Astrocyte (in vitro differentiated cells and primary cell): ENCODE data around the gene AKTIP. TPM values are rescaled to one million over a fixed set of nuclear protein-coding genes. Genes with fewer than 3 reads are reported as not detected.
A peak's percentile ranks its signal among the peaks of the same experiment; 100 is the strongest.
"Not testable (repeated sequence)": the region's sequence is repeated elsewhere in the genome, so short reads cannot be mapped to it uniquely, and the experiment has no call there.

Experiments used
- DNase-seq: peaks from one replicate; pipeline ENCODE4 v3.0.0-alpha.2; 2010; ENCODE audit warnings: low read depth
- FAIRE-seq: peaks from 2 replicates; lab custom pipeline; 2011; peaks lifted over from hg19 to GRCh38; lab: Jason Lieb, UNC
- H2AFZ ChIP-seq: 2 replicates; pipeline ENCODE4 v1.6.0; 2012; ENCODE audit warnings: low read depth, low read length, inconsistent platforms
- H3K27ac ChIP-seq: 2 replicates; pipeline ENCODE4 v1.5.1; 2011; ENCODE audit warnings: low read depth, low read length, inconsistent platforms
- H3K27me3 ChIP-seq: 2 replicates; pipeline ENCODE4 v1.6.0; 2011; ENCODE audit warnings: low read length, inconsistent platforms; ENCODE audit not compliant: insufficient read depth
- H3K36me3 ChIP-seq: 2 replicates; pipeline ENCODE4 v1.5.1; 2011; ENCODE audit warnings: low read length, inconsistent platforms; ENCODE audit not compliant: insufficient read depth
- H3K4me1 ChIP-seq: 2 replicates; pipeline ENCODE4 v1.5.1; 2011; ENCODE audit warnings: low read length, inconsistent platforms; ENCODE audit not compliant: insufficient read depth
- H3K4me2 ChIP-seq: 2 replicates; pipeline ENCODE4 v1.6.0; 2012; ENCODE audit warnings: low read length, inconsistent platforms
- H3K4me3 ChIP-seq: 2 replicates; pipeline ENCODE4 v1.5.1; 2011; ENCODE audit warnings: low read depth, mild to moderate bottlenecking, low read length, inconsistent platforms; ENCODE audit not compliant: insufficient read depth
- H3K79me2 ChIP-seq: 2 replicates; pipeline ENCODE4 v1.6.0; 2012; ENCODE audit warnings: mild to moderate bottlenecking, low read length, inconsistent platforms; ENCODE audit not compliant: insufficient read depth
- H3K9ac ChIP-seq: 2 replicates; pipeline ENCODE4 v1.6.0; 2012; ENCODE audit warnings: mild to moderate bottlenecking, low read length, inconsistent platforms
- H3K9me3 ChIP-seq: 2 replicates; pipeline ENCODE4 v1.5.1; 2012; ENCODE audit warnings: low read depth, mild to moderate bottlenecking, low read length, inconsistent platforms; ENCODE audit not compliant: insufficient read depth
- H4K20me1 ChIP-seq: 2 replicates; pipeline ENCODE4 v1.6.0; 2012; ENCODE audit warnings: low read length, inconsistent platforms; ENCODE audit not compliant: insufficient read depth
- H3K27ac Mint-ChIP-seq: one replicate; pipeline ENCODE4 v1.8.0; 2021; ENCODE audit warnings: mild to moderate bottlenecking, mixed read lengths; ENCODE audit not compliant: unreplicated experiment
- H3K27me3 Mint-ChIP-seq: one replicate; pipeline ENCODE4 v1.8.0; 2021; ENCODE audit warnings: low read depth, mixed read lengths; ENCODE audit not compliant: unreplicated experiment
- H3K36me3 Mint-ChIP-seq: one replicate; pipeline ENCODE4 v1.8.0; 2021; ENCODE audit warnings: low read depth, mixed read lengths; ENCODE audit not compliant: unreplicated experiment
- H3K4me1 Mint-ChIP-seq: one replicate; pipeline ENCODE4 v1.8.0; 2021; ENCODE audit warnings: low read depth, mixed read lengths; ENCODE audit not compliant: unreplicated experiment
- H3K4me3 Mint-ChIP-seq: one replicate; pipeline ENCODE4 v1.8.0; 2021; ENCODE audit warnings: mild to moderate bottlenecking, moderate library complexity, mixed read lengths; ENCODE audit not compliant: unreplicated experiment
- H3K9me3 Mint-ChIP-seq: one replicate; pipeline ENCODE4 v1.8.0; 2021; ENCODE audit warnings: mild to moderate bottlenecking, mixed read lengths; ENCODE audit not compliant: unreplicated experiment
- CTCF ChIP-seq: IDR thresholded peaks from 2 replicates; pipeline ENCODE4 v1.5.1; 2011; ENCODE audit warnings: low read depth, mild to moderate bottlenecking, inconsistent platforms, low read length, moderate library complexity; ENCODE audit not compliant: insufficient read depth
- EZH2 ChIP-seq: IDR thresholded peaks from 2 replicates; pipeline ENCODE4 v1.6.1; 2012; ENCODE audit warnings: mild to moderate bottlenecking, low read length, inconsistent platforms; ENCODE audit not compliant: insufficient read depth
- total RNA-seq: library from RNA; stranded (reverse); gene quantifications from 2 replicates; pipeline ENCODE4 v1.2.1, GENCODE V29; 2021

AKTIP gene
- total RNA-seq, 1 donor from 2014 or later, result 25.0 TPM

- no peaks in the 10 kb centered on the region for H3K27me3 Mint-ChIP-seq
- H3K4me1 Mint-ChIP-seq, result no peaks in the 10 kb centered on the region
- no peaks in the 10 kb centered on the region for H4K20me1 ChIP-seq
- FAIRE-seq, result no peak
- H3K27ac ChIP-seq, result peak overlapping the region; percentile 26
- no peaks in the 10 kb centered on the region for H3K36me3 ChIP-seq
- peaks cover 7% of the 10 kb centered on the region for H3K4me1 ChIP-seq
- no peaks in the 10 kb centered on the region for H3K79me2 ChIP-seq
- no peaks in the 10 kb centered on the region for H3K27me3 ChIP-seq
- H3K9me3 ChIP-seq, result no peaks in the 10 kb centered on the region
- H3K4me2 ChIP-seq, result no peak overlapping the region
- peaks cover 14% of the 10 kb centered on the region for H3K9me3 Mint-ChIP-seq
- H3K27ac Mint-ChIP-seq, result no peak overlapping the region
- DNase-seq, result peak; percentile 39
- no peak overlapping the region for H3K9ac ChIP-seq
- TF ChIP-seq EZH2, result no peak
- no peak for TF ChIP-seq CTCF
- no peak overlapping the region for H3K4me3 Mint-ChIP-seq
- H2AFZ ChIP-seq, result no peak overlapping the region
- H3K36me3 Mint-ChIP-seq, result no peaks in the 10 kb centered on the region
- no peak overlapping the region for H3K4me3 ChIP-seq
Observed at GRCh38 chr16:53515259-53515658, 12.2 kb upstream of the AKTIP start.

- H2AFZ ChIP-seq, DNase-seq, H3K9me3 ChIP-seq, H3K27me3 Mint-ChIP-seq, H3K27ac ChIP-seq, H3K4me1 Mint-ChIP-seq, H3K79me2 ChIP-seq, H3K4me2 ChIP-seq, H4K20me1 ChIP-seq, FAIRE-seq, H3K9ac ChIP-seq, H3K4me3 Mint-ChIP-seq, H3K4me1 ChIP-seq, H3K27me3 ChIP-seq, H3K4me3 ChIP-seq, H3K27ac Mint-ChIP-seq, H3K36me3 ChIP-seq, H3K36me3 Mint-ChIP-seq: not testable (repeated sequence)
- peaks cover 14% of the 10 kb centered on the region for H3K9me3 Mint-ChIP-seq
Observed at GRCh38 chr16:53512795-53513194, 9.8 kb upstream of the AKTIP start.

GRCh38 chr16:53511403-53512280, 8.6 kb upstream of the AKTIP start:
- H3K4me1 Mint-ChIP-seq, result no peaks in the 10 kb centered on the region
- no peak overlapping the region for H3K27ac Mint-ChIP-seq
- Histone ChIP-seq H3K4me2 (no peak overlapping the region), H3K27me3 (no peaks in the 10 kb centered on the region), H3K79me2 (no peaks in the 10 kb centered on the region), H3K36me3 (no peaks in the 10 kb centered on the region), H3K9me3 (no peaks in the 10 kb centered on the region), H3K9ac (no peak overlapping the region), H4K20me1 (no peaks in the 10 kb centered on the region), H3K4me3 (no peak overlapping the region), H3K27ac (no peak overlapping the region), H2AFZ (no peak overlapping the region), H3K4me1 (no peaks in the 10 kb centered on the region)
- peaks cover 14% of the 10 kb centered on the region for H3K9me3 Mint-ChIP-seq
- DNase-seq (no peak), FAIRE-seq (no peak)
- H3K4me3 Mint-ChIP-seq, result no peak overlapping the region
- no peaks in the 10 kb centered on the region for H3K27me3 Mint-ChIP-seq
- H3K36me3 Mint-ChIP-seq, result no peaks in the 10 kb centered on the region
- no peak for TF ChIP-seq EZH2
- TF ChIP-seq CTCF, result no peak
